Pulmonary artery endothelial cell (primary cell): ENCODE results near the gene BOC. TPM values are rescaled to one million over a fixed set of nuclear protein-coding genes. Genes with fewer than 3 reads are reported as not detected.

Source experiments
- DNase-seq: peaks from one replicate; pipeline ENCODE4 v3.0.0-alpha.2; 2011; ENCODE audit warnings: low read depth, low spot score
- total RNA-seq: library from RNA; depleted of rRNA; stranded (reverse); fragments of >200 nt; gene quantifications from 2 replicates; pipeline ENCODE4 v1.2.3, GENCODE V29; 2014

The BOC gene
- total RNA-seq, 1 donor from 2014 or later: 0.20 TPM

- DNase-seq: no peak
Observed at GRCh38 chr3:113185194-113185835, 26.0 kb upstream of the BOC start.

- DNase-seq: no peak
Observed at GRCh38 chr3:113186566-113186965, 24.8 kb upstream of the BOC start.

GRCh38 chr3:113193288-113193687 is 18.1 kb upstream of the BOC start:
- no peak for DNase-seq

- no peak for DNase-seq
Observed at GRCh38 chr3:113193719-113194118, 17.6 kb upstream of the BOC start.

- no peak for DNase-seq
Observed at GRCh38 chr3:113194823-113195401, 16.4 kb upstream of the BOC start.

GRCh38 chr3:113200351-113200750 is 11.0 kb upstream of the BOC start:
- no peak for DNase-seq

GRCh38 chr3:113200946-113201345 is 10.4 kb upstream of the BOC start:
- no peak for DNase-seq

GRCh38 chr3:113204371-113204770 is 7.0 kb upstream of the BOC start:
- DNase-seq: no peak

GRCh38 chr3:113205481-113205880 is 5.9 kb upstream of the BOC start:
- no peak for DNase-seq

GRCh38 chr3:113210604-113211329 is 590 bp upstream of the BOC start:
- DNase-seq: no peak

- DNase-seq: no peak
Observed at GRCh38 chr3:113212150-113212843, 940 bp downstream of the BOC start.

GRCh38 chr3:113212844-113213375 is 1.6 kb downstream of the BOC start:
- no peak for DNase-seq

GRCh38 chr3:113213896-113214587 is 2.7 kb downstream of the BOC start:
- DNase-seq: no peak

- DNase-seq: no peak
Observed at GRCh38 chr3:113214917-113215595, 3.7 kb downstream of the BOC start.

GRCh38 chr3:113216393-113216792 is 5.0 kb downstream of the BOC start:
- no peak for DNase-seq

- DNase-seq: no peak
Observed at GRCh38 chr3:113218011-113218680, 6.8 kb downstream of the BOC start.

GRCh38 chr3:113218681-113219045 is 7.3 kb downstream of the BOC start:
- DNase-seq: no peak

GRCh38 chr3:113219605-113220300 is 8.4 kb downstream of the BOC start:
- DNase-seq: no peak

GRCh38 chr3:113220721-113221120 is 9.4 kb downstream of the BOC start:
- no peak for DNase-seq
